K562 (cell line): Measurements from ENCODE around the gene RBMS1. TPM values are rescaled to one million over a fixed set of nuclear protein-coding genes. Genes with fewer than 3 reads are reported as not detected.

Experiments
- BCOR ChIP-seq: fragments of 450-650 bp; IDR thresholded peaks from 2 replicates; pipeline ENCODE4 v1.6.1; 2016
- EP300 ChIP-seq: IDR thresholded peaks from 2 replicates; pipeline ENCODE4 v1.6.1; 2012; ENCODE audit warnings: low read length, improper control_type of control experiment
- MEF2D ChIP-seq: conservative IDR thresholded peaks from 2 replicates; pipeline ENCODE4 v1.6.1; 2016; ENCODE audit warnings: low read depth, missing genetic modification characterization, missing compliant biosample characterization
- SMARCB1 ChIP-seq: IDR thresholded peaks from 2 replicates; pipeline ENCODE4 v1.6.1; 2011; ENCODE audit warnings: improper control_type of control experiment, low read depth; ENCODE audit not compliant: insufficient read length
- SNIP1 ChIP-seq: fragments of 450-650 bp; IDR thresholded peaks from 2 replicates; pipeline ENCODE4 v1.7.1; 2017; ENCODE audit warnings: low read depth, mild to moderate bottlenecking
- SREBF1 ChIP-seq: fragments of 150-350 bp; IDR thresholded peaks from 2 replicates; pipeline ENCODE4 v1.6.1; 2014; ENCODE audit warnings: antibody characterized with exemption, low read depth, low read length, borderline replicate concordance
- polyA plus RNA-seq, 8 experiments: library from polyadenylated mRNA; depleted of rRNA in 4 of 8; stranded (reverse) in 5 of 8; unstranded in 3 of 8; fragments of >200 nt; fragmentation: Nextera tagmentation in 2 of 8; fragmentation: Illumina TruSeq in 1 of 8; extraction: Ambion mirVana in 2 of 8; extraction: Trizol in 1 of 8; gene quantifications; 2 replicates each; pipeline versions ENCODE4 v1.2.1 to v1.2.3, GENCODE V29; 2011 to 2014; ENCODE audit warnings: inconsistent platforms in 1 of 8, missing spikeins in 1 of 8
- total RNA-seq, 7 experiments: library from RNA; depleted of rRNA in 6 of 7; stranded (reverse); fragments of >200 nt in 6 of 7; fragmentation: Illumina TruSeq in 2 of 7; extraction: Trizol in 2 of 7; gene quantifications; 2 replicates each; pipeline versions ENCODE4 v1.2.1 to v1.2.3, GENCODE V29; 2011 to 2021; ENCODE audit warnings: low replicate concordance in 1 of 7
- TF ChIP-seq, protein P1 (sequence below): fragments of 250-450 bp; sonication (Bioruptor Pico); IDR thresholded peaks from 2 replicates; pipeline ENCODE4 v1.5.0; 2020; ENCODE audit warnings: mild to moderate bottlenecking, borderline replicate concordance
- TF ChIP-seq, protein P2 (sequence below): fragments of 450-650 bp; IDR thresholded peaks from 2 replicates; pipeline ENCODE4 v1.6.1; 2016; ENCODE audit warnings: low read depth
- TF ChIP-seq, protein P3 (sequence below): sonication (generic); formaldehyde crosslinking; IDR thresholded peaks from 2 replicates; pipeline ENCODE4 v1.8.1; 2022; ENCODE audit warnings: missing genetic modification reagents

The RBMS1 gene
- total and polyA plus RNA-seq, 9 of the 15 experiments (the other 6 are each of a cell fraction or from before 2014, with no cell fraction given), result 0.04 to 0.31 (median 0.09) TPM; not detected in 6

DNA sequence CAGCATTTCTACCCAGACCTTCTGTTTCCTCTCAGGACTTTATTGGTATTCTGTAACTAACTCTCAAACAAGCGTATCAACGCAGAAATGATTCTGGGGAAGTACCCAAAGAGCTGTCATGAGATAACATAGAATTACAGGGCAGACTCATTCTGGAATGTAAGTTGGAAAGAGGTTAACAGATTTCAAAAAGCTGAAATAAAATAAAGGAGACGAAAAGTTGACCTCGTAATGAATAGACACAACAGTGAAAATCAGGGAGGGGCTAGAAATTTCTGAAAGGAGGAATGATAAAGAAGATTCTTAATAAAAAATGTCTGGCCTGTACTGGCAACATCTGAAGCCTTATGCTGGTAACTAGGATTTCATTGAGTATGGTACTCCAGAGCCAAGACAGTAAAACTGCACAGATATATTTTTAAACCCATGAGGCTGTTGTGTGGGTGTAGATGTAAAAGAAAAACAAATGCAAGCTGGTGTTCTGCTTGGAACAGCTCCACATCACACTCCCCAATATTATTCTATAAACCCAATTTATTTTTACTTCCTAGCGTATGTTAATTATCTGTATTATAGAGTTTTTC lies 23.9 kb downstream of the RBMS1 start (continued):
- TF ChIP-seq EP300, result no peak
- no peak for TF ChIP-seq SREBF1
- TF ChIP-seq, protein P1, sequence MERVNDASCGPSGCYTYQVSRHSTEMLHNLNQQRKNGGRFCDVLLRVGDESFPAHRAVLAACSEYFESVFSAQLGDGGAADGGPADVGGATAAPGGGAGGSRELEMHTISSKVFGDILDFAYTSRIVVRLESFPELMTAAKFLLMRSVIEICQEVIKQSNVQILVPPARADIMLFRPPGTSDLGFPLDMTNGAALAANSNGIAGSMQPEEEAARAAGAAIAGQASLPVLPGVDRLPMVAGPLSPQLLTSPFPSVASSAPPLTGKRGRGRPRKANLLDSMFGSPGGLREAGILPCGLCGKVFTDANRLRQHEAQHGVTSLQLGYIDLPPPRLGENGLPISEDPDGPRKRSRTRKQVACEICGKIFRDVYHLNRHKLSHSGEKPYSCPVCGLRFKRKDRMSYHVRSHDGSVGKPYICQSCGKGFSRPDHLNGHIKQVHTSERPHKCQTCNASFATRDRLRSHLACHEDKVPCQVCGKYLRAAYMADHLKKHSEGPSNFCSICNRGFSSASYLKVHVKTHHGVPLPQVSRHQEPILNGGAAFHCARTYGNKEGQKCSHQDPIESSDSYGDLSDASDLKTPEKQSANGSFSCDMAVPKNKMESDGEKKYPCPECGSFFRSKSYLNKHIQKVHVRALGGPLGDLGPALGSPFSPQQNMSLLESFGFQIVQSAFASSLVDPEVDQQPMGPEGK, result no peak
- TF ChIP-seq, protein P2, sequence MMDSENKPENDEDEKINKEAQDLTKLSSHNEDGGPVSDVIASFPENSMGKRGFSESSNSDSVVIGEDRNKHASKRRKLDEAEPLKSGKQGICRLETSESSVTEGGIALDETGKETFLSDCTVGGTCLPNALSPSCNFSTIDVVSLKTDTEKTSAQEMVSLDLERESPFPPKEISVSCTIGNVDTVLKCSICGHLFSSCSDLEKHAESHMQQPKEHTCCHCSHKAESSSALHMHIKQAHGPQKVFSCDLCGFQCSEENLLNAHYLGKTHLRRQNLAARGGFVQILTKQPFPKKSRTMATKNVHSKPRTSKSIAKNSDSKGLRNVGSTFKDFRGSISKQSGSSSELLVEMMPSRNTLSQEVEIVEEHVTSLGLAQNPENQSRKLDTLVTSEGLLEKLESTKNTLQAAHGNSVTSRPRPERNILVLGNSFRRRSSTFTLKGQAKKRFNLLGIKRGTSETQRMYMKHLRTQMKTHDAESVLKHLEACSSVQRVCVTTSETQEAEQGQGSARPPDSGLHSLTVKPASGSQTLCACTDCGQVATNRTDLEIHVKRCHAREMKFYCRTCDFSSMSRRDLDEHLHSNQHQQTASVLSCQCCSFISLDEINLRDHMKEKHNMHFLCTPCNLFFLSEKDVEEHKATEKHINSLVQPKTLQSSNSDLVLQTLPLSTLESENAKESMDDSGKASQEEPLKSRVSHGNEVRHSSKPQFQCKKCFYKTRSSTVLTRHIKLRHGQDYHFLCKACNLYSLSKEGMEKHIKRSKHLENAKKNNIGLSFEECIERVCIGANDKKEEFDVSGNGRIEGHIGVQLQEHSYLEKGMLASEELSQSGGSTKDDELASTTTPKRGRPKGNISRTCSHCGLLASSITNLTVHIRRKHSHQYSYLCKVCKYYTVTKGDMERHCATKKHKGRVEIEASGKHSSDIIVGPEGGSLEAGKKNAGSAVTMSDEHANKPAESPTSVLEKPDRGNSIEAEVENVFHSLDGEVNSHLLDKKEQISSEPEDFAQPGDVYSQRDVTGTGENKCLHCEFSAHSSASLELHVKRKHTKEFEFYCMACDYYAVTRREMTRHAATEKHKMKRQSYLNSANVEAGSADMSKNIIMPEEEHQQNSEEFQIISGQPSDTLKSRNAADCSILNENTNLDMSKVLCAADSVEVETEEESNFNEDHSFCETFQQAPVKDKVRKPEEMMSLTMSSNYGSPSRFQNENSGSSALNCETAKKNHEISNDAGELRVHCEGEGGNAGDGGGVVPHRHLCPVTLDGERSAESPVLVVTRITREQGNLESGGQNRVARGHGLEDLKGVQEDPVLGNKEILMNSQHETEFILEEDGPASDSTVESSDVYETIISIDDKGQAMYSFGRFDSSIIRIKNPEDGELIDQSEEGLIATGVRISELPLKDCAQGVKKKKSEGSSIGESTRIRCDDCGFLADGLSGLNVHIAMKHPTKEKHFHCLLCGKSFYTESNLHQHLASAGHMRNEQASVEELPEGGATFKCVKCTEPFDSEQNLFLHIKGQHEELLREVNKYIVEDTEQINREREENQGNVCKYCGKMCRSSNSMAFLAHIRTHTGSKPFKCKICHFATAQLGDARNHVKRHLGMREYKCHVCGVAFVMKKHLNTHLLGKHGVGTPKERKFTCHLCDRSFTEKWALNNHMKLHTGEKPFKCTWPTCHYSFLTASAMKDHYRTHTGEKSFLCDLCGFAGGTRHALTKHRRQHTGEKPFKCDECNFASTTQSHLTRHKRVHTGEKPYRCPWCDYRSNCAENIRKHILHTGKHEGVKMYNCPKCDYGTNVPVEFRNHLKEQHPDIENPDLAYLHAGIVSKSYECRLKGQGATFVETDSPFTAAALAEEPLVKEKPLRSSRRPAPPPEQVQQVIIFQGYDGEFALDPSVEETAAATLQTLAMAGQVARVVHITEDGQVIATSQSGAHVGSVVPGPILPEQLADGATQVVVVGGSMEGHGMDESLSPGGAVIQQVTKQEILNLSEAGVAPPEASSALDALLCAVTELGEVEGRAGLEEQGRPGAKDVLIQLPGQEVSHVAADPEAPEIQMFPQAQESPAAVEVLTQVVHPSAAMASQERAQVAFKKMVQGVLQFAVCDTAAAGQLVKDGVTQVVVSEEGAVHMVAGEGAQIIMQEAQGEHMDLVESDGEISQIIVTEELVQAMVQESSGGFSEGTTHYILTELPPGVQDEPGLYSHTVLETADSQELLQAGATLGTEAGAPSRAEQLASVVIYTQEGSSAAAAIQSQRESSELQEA, result no peak
- TF ChIP-seq, protein P3, sequence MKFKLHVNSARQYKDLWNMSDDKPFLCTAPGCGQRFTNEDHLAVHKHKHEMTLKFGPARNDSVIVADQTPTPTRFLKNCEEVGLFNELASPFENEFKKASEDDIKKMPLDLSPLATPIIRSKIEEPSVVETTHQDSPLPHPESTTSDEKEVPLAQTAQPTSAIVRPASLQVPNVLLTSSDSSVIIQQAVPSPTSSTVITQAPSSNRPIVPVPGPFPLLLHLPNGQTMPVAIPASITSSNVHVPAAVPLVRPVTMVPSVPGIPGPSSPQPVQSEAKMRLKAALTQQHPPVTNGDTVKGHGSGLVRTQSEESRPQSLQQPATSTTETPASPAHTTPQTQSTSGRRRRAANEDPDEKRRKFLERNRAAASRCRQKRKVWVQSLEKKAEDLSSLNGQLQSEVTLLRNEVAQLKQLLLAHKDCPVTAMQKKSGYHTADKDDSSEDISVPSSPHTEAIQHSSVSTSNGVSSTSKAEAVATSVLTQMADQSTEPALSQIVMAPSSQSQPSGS (CRISPR knock-in tag), result no peak
- TF ChIP-seq MEF2D (tag), result no peak
- TF ChIP-seq BCOR, result no peak
- TF ChIP-seq SNIP1, result no peak
- TF ChIP-seq SMARCB1, result no peak
